GM18505 (cell line): ENCODE results near the gene GNG14.

Experiments
- ATAC-seq: cut with Tn5 transposase; IDR thresholded peaks from one replicate; pipeline ENCODE4 v1.9.1; 2021; ENCODE audit not compliant: unreplicated experiment
- POLR2A ChIP-seq: IDR thresholded peaks from 4 replicates; pipeline ENCODE4 v1.6.1; 2011; ENCODE audit warnings: borderline replicate concordance; ENCODE audit not compliant: insufficient read depth, insufficient read length; ENCODE audit errors: extremely low read depth

The GNG14 gene

GRCh38 chr19:12727745-12728433, 40.1 kb downstream of the GNG14 start:
- no peak for ATAC-seq
- no peak for TF ChIP-seq POLR2A

GRCh38 chr19:12730064-12730463, 42.3 kb downstream of the GNG14 start:
- TF ChIP-seq POLR2A, result no peak
- ATAC-seq, result no peak

GRCh38 chr19:12731337-12731736, 43.5 kb downstream of the GNG14 start:
- TF ChIP-seq POLR2A, result no peak
- ATAC-seq, result no peak

GRCh38 chr19:12733369-12734214, 45.8 kb downstream of the GNG14 start:
- no peak for ATAC-seq
- TF ChIP-seq POLR2A, result peak; percentile 32

- peak; percentile 90 for TF ChIP-seq POLR2A
- ATAC-seq, result peak; percentile 57
Measured at GRCh38 chr19:12736995-12737834, 49.4 kb downstream of the GNG14 start, which contains the start of gene GET3. Gene GET3, plus strand, starts transcription at chr19:12737497. Its CDS starts 9 bp downstream, at chr19:12737506.

GRCh38 chr19:12737835-12738351, 50.1 kb downstream of the GNG14 start:
- no peak for TF ChIP-seq POLR2A
- no peak for ATAC-seq
